ENCODE measurements around the gene FMNL1. TPM values are rescaled to one million over a fixed set of nuclear protein-coding genes. Genes with fewer than 3 reads are reported as not detected.

Gene FMNL1
- total RNA-seq, 3 donors from 2014 or later = 141 to 190 (median 158) TPM

DNA sequence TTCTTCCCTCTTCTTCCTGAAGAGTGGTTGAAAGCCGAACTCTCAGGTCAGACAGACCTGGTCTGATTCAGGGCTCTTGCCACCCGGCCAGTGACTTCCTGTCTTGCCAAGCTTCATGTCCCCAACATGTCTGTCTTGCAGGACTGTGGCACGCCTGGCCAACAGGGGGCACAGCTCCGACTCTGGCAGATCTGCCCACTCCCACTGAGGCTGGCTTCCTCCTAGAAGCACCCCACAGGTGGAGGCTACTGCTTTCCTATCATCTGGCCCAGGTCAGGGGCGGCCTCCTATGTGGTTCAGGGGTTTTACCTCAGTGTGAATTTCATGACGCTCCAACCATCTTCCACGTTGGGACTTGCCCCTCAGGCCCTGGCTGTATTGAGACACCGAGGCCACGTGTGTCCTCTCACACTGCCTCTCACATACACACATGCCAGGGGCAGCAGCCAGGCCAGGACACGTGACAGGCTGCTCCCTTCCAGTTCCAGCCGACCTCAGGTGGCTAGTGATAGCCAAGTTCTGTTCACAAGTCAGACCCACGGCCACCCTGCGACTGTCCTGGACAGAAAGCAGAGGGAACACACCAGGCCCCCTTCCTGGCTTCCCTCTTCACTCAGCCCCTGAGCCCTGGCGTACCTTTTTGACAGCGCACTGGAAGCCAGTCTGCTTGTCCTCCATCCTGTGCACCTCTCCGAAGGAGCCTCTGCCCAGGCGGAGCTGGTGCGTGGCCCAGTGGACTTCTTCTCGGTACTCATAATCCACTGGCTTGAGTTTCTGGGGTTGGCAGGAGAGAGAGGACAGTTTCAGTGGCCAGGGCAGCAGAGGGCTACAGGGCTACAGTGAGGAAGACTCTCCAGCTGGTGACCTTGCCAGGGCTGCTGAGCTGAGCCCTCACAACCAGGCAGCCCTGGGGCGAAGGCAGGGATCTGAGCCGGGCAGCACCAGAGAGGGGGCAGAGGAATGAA lies 62.8 kb downstream of the FMNL1 start:
- peak; percentile 47 for DNase-seq
- Mint-ChIP-seq H3K9me3 (no peaks in the 10 kb centered on the region), H3K4me3 (no peak overlapping the region), H3K4me1 (ENCODE audit: low read depth) (no peaks in the 10 kb centered on the region), H3K36me3 (ENCODE audit: insufficient read depth) (peaks cover 32% of the 10 kb centered on the region), H3K27me3 (ENCODE audit: low read depth) (no peaks in the 10 kb centered on the region)
- ATAC-seq = peak; percentile 56 to 57

DNA sequence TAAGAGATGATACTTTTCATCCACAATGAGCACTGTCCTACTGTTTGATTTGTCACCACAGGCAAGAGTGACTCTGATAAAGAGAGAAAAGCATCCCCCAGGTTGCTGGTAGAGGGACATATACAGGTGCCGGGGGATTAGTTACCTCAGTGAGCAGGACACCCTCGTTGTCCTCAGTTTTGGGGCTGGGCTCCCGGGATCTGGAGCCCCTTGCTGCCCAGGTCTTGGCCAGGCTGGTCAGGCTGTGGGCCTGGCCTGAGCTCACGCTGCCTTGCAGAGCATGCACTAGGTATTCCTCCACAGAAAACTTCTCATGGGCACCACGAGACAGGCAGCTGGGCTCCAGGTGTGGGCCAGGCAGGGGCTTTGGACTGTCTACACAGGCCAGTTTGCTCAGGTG lies 64.6 kb downstream of the FMNL1 start:
- DNase-seq (no peak), ATAC-seq (no peak)
- H3K4me3 Mint-ChIP-seq = no peak overlapping the region
- H3K27me3 Mint-ChIP-seq (ENCODE audit: low read depth) = no peaks in the 10 kb centered on the region
- H3K9me3 Mint-ChIP-seq = no peaks in the 10 kb centered on the region
- H3K4me1 Mint-ChIP-seq (ENCODE audit: low read depth) = peaks cover 4% of the 10 kb centered on the region
- H3K36me3 Mint-ChIP-seq (ENCODE audit: insufficient read depth) = peaks cover 30% of the 10 kb centered on the region

DNA sequence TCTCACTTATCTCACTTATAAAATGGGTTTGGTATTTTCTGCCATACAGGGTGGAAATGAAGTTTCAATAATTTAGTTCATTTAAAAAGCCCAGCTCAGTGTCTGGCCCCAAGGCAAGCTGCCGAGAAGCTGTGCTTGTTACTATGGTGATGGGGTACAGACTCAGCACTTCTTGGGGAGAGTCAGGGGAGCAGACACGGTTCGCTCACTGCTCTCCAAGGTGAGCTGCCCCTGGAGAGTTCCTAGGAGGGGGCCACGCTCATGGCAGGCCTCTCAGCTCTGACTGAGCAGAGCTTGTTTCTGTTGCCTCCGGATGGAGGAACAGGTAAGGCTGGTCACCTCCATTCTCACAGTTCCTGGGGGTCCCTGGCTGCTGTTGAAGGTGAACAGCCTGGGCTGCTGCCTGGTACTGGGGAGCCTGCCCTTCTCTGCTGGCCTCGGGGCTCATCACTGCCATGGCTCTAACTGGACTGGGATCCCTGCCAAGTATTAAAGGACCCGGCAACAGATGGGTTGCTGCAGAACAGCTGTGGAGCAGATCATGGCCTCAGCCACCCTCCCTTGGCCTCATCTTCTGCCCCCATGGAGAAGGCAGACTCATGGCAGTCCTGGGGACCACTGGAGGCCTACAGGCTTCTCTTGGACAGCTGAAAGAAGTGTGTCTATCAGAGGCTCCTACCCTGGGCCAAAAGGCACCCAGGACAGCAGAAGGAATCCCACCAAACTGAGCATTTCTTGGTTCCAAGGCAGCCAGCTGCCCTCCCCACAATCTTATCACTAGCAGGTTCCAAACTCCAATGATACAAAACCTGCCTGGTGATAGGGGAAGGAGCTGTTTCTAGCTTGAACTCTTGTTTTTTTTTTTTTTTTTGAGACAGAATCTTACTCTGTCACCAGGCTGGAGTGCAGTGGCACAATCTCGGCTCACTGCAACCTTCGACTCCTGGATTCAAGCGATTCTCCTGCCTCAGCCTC lies 66.1 kb downstream of the FMNL1 start:
- no peaks in the 10 kb centered on the region for H3K27me3 Mint-ChIP-seq (ENCODE audit: low read depth)
- H3K4me3 Mint-ChIP-seq = no peak overlapping the region
- peaks cover 15% of the 10 kb centered on the region for H3K4me1 Mint-ChIP-seq (ENCODE audit: low read depth)
- H3K36me3 Mint-ChIP-seq (ENCODE audit: insufficient read depth) = peaks cover 29% of the 10 kb centered on the region
- no peak for ATAC-seq
- H3K9me3 Mint-ChIP-seq = no peaks in the 10 kb centered on the region
- no peak for DNase-seq

DNA sequence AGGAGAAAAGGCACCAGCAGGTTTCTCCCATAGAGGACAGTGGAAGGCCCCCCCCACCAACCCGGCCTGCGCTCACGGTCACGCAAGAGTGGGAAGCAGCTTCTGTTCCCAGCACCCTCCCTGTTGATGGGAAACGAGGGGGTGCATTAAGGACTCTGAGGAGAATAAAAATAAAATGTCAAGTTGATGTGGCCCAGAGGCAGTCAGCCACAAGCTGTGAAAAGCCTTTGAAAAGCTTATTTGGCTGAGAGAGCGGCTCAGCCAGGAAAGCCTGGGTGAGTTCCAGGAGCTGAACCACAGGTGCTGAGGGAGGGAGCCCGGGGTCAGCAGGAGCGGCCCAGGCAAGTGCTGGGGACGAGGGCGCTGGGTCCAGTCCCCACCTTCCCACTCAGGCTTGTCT lies 67.1 kb downstream of the FMNL1 start:
- Mint-ChIP-seq H3K36me3 (ENCODE audit: insufficient read depth) (peaks cover 25% of the 10 kb centered on the region), H3K27me3 (ENCODE audit: low read depth) (no peaks in the 10 kb centered on the region), H3K4me3 (no peak overlapping the region), H3K9me3 (no peaks in the 10 kb centered on the region), H3K4me1 (ENCODE audit: low read depth) (peaks cover 25% of the 10 kb centered on the region)
- ATAC-seq = no peak
- no peak for DNase-seq

DNA sequence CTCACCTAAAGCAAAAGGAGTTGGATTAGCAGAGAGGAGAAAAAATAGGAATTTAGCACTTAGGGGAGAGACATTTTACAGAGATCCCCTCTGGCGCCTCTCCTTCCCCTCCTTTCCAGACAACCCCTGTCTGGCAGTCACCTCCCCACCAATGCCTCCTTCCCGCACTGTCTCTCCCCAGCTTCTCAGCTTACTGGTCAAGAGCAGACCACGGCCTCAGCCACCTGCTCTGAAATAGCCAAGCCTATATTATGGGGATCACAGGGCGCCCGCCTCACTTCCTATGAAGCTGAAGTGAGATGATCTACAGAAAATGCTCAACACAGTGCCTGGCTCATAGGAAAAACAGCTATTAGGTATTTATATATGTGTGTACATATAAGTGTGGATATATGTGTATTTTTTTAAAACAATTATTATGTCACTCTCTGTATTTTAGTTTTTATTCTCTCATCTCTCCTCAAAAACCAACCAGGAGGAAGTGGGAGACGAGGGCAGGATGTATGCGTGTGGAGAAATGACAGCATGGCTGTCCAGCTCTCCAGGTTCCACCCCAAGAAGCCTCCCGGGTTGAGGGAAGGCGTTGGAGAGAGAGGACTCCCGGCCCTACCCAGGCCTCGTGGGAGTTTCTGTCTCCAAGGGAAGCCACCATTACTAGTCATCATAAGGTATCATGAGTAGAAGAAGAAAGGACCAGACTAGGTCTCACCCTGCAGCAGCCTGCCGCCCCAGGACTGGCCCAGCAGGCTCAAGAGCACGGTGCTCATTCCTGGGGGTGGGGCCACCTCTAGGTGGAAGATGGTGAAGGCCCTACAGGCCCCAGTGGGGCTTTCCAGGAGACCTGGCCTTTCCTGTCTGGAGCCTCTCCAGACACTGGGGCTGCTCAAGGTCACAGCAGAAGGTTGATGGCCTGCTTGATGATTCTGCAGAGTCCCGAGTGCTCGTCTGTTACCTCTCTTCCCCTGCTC lies 67.9 kb downstream of the FMNL1 start:
- H3K4me1 Mint-ChIP-seq (ENCODE audit: low read depth) = peaks cover 33% of the 10 kb centered on the region
- DNase-seq (no peak), ATAC-seq (no peak)
- no peaks in the 10 kb centered on the region for H3K9me3 Mint-ChIP-seq
- no peaks in the 10 kb centered on the region for H3K27me3 Mint-ChIP-seq (ENCODE audit: low read depth)
- peaks cover 19% of the 10 kb centered on the region for H3K36me3 Mint-ChIP-seq (ENCODE audit: insufficient read depth)
- H3K4me3 Mint-ChIP-seq = no peak overlapping the region

DNA sequence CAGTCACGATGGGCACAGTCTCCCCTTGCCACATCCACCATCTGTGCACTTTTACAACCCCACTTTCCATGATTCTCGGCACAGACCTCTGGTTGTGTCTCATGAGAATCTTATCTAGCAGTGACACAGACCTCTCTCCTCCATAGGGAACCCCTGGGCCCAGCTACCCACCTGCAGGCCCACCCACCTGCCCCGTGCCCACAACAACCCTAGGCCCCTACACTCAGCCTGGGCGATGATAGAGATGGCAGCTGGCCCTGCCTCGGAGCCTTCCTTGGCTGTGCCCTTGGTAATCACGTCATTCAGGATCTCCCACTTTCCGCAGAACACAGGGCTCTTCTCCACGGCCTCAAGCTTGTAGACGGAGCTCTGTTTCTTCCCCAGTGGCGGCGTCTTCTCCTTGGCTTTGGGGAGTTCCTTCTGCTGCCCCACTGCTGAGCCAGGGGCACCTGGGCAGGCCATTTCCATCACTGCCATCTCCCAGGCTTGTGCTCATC lies 68.6 kb downstream of the FMNL1 start:
- H3K4me1 Mint-ChIP-seq (ENCODE audit: low read depth) = peaks cover 36% of the 10 kb centered on the region
- no peak overlapping the region for H3K4me3 Mint-ChIP-seq
- ATAC-seq (no peak), DNase-seq (no peak)
- H3K9me3 Mint-ChIP-seq = no peaks in the 10 kb centered on the region
- H3K27me3 Mint-ChIP-seq (ENCODE audit: low read depth) = no peaks in the 10 kb centered on the region
- H3K36me3 Mint-ChIP-seq (ENCODE audit: insufficient read depth) = peaks cover 17% of the 10 kb centered on the region

DNA sequence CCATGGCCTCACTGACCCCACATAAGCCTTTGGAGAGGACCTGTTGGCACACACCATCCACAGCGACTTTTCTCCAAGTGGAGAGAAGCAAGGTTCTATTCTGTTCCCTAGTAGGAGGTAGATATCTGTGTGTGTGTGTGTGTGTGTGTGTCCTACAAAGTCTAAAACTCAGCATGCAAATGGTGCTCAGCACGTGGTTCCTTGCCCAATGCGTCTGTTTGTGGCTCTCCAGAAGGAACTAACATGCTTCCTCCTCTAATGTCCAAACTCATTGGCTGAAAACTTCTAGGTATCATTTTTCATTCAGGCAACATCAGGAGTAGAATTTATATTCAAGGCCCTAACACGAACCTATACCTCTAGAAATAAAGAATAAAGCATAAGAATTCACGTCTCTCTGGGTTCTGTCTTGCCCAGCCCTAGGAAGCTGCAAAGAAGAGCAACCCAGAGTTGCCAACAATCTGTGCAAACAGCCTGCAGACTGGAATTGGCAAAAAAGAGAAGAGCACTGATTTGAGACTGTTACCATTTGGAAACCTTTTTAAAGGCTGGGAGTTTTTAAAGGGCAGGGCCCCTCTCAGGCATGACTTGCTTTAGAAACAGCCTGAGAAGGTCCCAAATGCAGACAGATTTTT lies 69.6 kb downstream of the FMNL1 start:
- DNase-seq (no peak), ATAC-seq (no peak)
- Mint-ChIP-seq H3K27me3 (ENCODE audit: low read depth) (no peaks in the 10 kb centered on the region), H3K36me3 (ENCODE audit: insufficient read depth) (peaks cover 14% of the 10 kb centered on the region), H3K9me3 (no peaks in the 10 kb centered on the region), H3K4me3 (no peak overlapping the region), H3K4me1 (ENCODE audit: low read depth) (peaks cover 46% of the 10 kb centered on the region)

DNA sequence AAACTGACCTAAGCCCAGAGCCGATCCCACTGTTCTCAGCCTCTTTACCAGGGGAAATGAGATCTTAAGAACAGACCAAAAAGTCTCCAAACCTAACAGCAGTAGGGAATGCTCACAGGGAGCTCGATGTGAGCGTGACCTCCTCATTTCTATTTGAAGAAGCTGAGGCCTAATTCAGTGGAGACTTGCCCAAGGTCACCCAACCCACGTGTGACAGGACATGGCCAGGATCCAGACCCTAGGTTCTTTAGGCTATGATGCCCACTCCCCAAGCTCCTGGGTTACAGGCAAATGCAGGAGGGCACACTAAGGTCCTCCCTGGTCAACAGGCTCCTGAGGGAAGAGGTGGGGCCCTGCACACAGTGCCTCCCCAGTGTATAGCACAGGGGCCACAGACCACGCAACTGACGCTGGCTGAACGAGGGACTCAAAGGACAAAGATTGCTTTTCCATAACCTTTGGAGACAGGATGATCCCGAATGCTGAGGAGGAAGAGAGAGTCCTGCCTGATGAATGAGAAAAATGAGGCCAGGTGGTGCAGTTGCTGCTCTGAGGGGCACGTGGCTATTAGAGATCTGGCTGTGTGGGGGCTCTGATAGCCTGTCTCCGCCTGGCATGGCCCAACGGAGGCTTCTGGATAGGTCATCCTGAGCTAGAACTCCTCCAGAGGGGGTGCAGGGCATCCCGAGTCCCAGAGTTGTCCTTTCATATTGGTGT lies 71.2 kb downstream of the FMNL1 start:
- Mint-ChIP-seq H3K27me3 (ENCODE audit: low read depth) (no peaks in the 10 kb centered on the region), H3K36me3 (ENCODE audit: insufficient read depth) (peaks cover 17% of the 10 kb centered on the region), H3K9me3 (no peaks in the 10 kb centered on the region), H3K4me1 (ENCODE audit: low read depth) (peaks cover 58% of the 10 kb centered on the region), H3K4me3 (no peak overlapping the region)
- ATAC-seq (no peak), DNase-seq (no peak)

DNA sequence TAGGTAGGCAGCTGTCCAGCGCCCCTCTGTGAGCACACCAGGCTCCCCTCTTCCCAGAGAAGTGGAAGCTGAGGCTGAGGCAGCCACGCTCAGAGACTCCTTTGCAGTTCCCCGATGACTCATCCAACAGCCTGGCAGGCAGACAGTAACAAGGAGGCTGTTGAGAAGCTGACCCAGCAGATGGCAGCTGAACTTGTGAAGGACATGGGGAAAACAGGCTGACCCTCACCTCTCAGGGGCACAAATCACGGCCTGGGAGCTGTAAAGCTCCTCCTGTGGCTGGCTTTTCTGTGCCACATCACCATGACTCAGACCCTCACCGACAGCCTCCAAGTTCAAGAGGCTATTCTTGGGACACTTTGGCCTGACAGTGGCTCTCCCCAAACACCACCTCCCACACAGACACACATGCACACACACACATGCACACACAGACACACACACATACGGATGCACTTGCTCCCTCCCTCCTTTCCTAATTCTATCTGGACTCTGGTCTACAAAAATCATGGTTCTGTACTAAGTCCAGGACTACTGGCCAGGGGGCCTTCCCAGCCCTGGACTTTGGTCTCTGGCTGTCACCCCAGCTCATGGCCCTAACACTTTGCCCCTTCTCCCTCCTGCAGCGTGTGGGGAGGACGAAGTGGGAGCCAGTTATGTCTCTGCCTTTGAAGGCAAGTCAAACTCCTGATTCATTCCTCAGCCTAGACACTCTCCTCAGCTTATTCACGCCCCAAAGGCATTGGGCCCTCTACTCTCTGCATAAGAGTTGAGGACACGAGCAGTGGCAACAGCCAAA lies 71.9 kb downstream of the FMNL1 start:
- Mint-ChIP-seq H3K4me3 (no peak overlapping the region), H3K4me1 (ENCODE audit: low read depth) (peaks cover 64% of the 10 kb centered on the region), H3K9me3 (no peaks in the 10 kb centered on the region), H3K27me3 (ENCODE audit: low read depth) (no peaks in the 10 kb centered on the region), H3K36me3 (ENCODE audit: insufficient read depth) (peaks cover 19% of the 10 kb centered on the region)
- DNase-seq (peak; percentile 21), ATAC-seq (peak; percentile 66 to 77)

DNA sequence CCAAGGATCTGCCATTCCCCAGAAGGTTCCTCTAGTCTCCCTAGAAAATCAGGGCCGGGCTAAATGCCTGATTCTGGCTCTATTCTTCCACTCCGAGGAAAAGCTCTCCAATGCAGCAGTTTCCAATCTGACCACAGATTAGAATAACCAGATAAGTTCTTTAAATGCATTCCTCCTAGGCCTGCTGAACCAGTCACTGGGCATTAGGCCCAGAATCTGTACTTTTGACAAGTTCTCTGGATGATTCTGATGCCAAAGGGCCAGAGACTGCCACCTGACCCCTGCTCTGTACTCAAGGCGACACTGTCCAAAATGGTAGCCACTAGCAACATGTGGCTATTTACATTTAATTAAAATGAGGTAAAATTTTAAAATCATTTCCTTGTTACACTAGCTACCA lies 72.8 kb downstream of the FMNL1 start:
- Mint-ChIP-seq H3K36me3 (ENCODE audit: insufficient read depth) (peaks cover 17% of the 10 kb centered on the region), H3K9me3 (no peaks in the 10 kb centered on the region), H3K27me3 (ENCODE audit: low read depth) (no peaks in the 10 kb centered on the region), H3K4me1 (ENCODE audit: low read depth) (peaks cover 73% of the 10 kb centered on the region), H3K4me3 (no peak overlapping the region)
- no peak for ATAC-seq
- no peak for DNase-seq

DNA sequence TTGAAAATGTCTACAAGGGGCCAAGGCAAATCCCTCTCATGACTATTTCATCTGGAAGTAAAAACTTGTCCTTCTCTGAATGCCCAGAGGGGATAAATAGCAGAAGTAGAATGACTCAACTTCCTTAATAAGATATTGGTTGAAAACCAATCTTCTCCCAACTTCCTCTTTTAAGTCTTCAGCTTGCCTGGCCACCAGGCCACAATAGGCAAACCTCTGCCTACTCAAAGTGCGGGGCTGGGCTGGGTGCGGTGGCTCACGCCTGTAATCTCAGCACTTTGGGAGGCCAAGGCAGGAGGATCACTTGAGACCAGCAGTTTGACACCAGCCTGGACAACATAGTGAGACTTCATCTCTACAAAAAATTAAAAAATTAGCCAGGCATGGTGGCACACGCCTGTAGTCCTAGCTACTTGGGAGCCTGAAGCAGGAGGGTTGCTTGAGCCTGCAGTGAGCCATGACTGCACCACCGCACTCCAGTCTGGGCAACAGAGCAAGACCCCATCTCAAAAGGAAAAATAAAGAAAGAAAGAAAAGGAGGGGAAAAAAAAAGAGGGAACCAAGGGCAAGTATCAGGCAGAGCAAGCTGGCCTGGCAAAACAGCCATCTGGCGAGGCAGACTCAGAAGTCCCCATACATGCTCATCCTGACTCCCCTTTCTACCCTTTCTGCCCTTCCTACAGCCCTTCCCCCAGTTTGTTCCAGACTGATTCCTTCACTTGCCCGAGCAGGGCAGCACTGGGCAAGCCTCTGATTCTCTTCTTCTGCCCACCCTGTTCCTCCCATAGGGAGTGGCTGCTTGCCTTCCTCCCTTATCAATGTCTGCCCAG lies 74.5 kb downstream of the FMNL1 start:
- Mint-ChIP-seq H3K4me3 (peak overlapping the region; percentile 4), H3K4me1 (ENCODE audit: low read depth) (peaks cover 82% of the 10 kb centered on the region), H3K27me3 (ENCODE audit: low read depth) (no peaks in the 10 kb centered on the region), H3K36me3 (ENCODE audit: insufficient read depth) (peaks cover 15% of the 10 kb centered on the region), H3K9me3 (no peaks in the 10 kb centered on the region)
- ATAC-seq (no peak), DNase-seq (no peak)

DNA sequence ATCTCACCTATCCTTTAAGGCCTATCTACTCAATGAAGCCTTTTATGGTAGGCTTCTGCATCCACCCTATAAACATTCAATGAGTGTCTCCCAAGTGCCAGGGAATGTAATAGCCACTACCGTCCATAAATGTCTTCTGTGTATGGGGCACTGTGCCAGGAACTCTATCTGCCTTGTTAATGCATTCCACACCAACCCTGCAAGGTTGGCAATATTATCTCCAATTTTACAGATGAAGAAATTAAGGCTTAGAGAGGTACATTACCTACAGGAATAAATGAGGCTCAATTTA lies 75.1 kb downstream of the FMNL1 start:
- H3K27me3 Mint-ChIP-seq (ENCODE audit: low read depth) = no peaks in the 10 kb centered on the region
- peaks cover 79% of the 10 kb centered on the region for H3K4me1 Mint-ChIP-seq (ENCODE audit: low read depth)
- DNase-seq (no peak), ATAC-seq (no peak)
- H3K36me3 Mint-ChIP-seq (ENCODE audit: insufficient read depth) = peaks cover 15% of the 10 kb centered on the region
- no peaks in the 10 kb centered on the region for H3K9me3 Mint-ChIP-seq
- H3K4me3 Mint-ChIP-seq = no peak overlapping the region
